NCI-H1694 (cell line): ENCODE data around the gene ERC2.

Experiments
- DNase-seq: peaks from one replicate; lab custom pipeline; 2025; lab: John Stamatoyannopoulos, UW

The ERC2 gene

GRCh38 chr3:55675478-55675877 is 792.8 kb downstream of the ERC2 start:
- DNase-seq = no peak

- DNase-seq = no peak
Measured at GRCh38 chr3:55673764-55674163, 794.5 kb downstream of the ERC2 start.

- DNase-seq = no peak
Measured at GRCh38 chr3:55669133-55669532, 799.1 kb downstream of the ERC2 start.

DNA sequence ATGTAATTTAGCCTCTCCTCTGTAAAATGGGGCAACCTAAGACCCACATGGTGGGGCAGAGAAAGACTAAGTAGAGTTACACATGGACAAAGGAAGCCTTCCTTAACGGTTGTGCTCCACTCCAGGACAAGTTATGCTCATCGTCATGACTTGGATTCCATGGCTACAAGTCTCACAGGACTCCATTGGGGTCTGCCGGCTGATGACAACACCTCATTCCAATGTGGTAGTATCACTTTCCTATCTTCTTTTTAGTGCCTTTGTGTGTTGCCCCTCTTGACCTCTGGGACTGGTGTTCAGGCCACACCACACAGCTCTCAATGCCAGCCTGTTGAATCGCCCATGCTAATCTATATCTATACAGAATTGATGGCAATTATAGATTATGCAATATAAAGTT is 799.9 kb downstream of the ERC2 start:
- DNase-seq = no peak

- DNase-seq = no peak
Measured at GRCh38 chr3:55664387-55664786, 803.9 kb downstream of the ERC2 start.

DNA sequence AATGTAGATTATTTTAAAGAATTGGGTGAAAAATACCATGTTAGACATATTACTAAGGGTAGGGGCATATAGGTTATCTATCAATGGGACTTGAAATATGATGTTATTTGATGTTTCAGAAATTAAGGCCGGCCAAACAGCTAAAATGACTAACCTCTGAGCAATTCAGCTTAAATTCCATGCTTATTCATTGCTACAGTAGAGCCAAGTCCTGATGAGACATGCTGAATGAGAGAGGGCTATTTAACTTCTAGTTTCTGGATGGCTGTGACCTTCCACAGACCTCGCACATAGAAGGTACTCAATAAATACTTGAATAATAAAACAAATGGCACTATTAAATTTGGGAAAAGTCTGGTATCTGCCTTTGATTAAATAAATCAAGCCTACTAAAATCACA is 805.6 kb downstream of the ERC2 start:
- no peak for DNase-seq

DNA sequence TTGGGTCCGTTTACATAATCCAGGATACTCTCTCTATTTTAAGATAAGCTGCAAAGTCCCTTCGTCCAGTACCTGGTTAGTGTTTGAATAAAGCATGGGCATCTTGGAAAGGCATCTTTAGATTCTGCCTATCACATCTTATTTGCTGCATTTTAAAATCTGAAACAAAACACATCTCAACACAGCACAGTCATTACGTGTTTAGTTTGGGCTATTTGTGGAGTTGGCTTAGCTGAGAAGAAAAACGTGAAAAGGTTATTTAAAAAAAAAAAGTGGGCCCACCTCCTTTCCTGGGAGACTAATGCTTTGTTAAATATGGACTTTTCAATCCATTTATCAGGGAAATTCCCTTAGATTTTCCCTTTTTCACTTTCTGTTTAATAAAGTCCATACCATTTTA is 806.7 kb downstream of the ERC2 start:
- DNase-seq = no peak

- DNase-seq = no peak
Measured at GRCh38 chr3:55661141-55661540, 807.1 kb downstream of the ERC2 start.

DNA sequence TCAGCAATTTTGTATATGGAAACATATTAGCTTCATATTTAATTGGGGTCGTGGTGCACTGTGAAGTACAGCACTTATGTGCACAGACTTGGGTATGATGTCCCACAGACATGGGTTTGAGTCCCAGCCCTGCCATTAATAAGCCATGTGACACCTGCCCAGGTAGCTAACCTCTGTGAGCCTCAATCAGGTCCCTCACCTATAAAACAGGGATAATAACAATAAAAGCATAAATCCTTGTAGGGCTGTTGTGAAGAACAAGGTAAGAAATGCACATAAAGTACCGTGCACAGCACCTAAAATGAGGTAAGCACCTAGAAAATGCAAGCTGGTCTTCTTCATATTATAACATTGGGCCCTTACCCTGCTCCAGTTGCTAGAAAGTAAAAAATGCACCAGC is 807.6 kb downstream of the ERC2 start:
- no peak for DNase-seq

DNA sequence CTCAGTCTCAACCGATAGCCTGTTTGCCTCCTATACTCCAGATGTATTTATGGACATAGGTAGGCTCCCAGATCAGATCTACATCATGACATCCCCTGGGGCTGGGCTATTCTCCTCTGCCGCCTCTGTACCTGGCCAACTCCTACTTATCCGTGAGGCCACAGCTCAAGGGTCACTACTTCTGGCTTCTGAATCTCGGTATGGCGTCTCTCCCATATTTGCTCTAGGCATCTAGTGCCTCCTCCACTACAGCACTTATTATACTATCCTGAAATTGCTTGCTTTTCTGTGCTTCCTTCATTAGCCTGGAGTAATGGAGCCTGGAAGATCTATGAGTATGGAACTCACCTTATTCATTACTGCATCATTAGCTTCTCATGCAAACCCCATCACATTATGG is 808.6 kb downstream of the ERC2 start:
- DNase-seq = no peak

GRCh38 chr3:55658690-55659562 is 809.3 kb downstream of the ERC2 start:
- DNase-seq = no peak

GRCh38 chr3:55658270-55658669 is 810.0 kb downstream of the ERC2 start:
- no peak for DNase-seq

- no peak for DNase-seq
Measured at GRCh38 chr3:55655544-55655943, 812.7 kb downstream of the ERC2 start.

DNA sequence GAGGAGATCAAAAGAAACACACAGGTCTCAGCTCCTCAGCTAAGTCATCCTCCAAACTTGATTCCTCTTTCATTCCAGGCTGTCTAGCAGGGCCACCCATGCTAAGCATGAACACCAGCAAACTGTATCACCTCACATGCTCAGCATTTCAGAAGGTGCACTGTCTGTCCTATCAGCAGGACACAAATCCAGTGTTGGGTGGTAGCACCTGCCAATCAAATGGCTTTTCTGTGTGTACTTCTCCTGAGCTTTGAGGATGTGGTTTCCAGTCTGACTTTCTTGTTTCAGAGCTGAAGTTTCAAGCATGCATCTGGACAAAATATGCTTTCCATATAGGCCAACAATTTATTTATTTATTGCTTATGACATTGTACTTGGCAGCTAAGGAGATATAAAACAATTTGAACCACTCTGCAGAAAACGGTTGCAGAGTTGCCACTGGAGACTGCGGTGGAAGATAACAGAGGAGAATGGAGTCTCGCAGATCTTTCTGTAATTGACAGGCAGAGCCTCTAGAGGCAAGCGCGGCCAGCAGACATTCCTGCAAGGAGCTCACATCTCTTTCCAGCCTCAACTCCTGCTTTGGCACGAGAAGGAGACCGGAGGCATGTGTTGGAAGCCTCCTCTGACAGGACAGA is 814.0 kb downstream of the ERC2 start:
- DNase-seq = no peak

GRCh38 chr3:55651011-55651410 is 817.3 kb downstream of the ERC2 start:
- no peak for DNase-seq

DNA sequence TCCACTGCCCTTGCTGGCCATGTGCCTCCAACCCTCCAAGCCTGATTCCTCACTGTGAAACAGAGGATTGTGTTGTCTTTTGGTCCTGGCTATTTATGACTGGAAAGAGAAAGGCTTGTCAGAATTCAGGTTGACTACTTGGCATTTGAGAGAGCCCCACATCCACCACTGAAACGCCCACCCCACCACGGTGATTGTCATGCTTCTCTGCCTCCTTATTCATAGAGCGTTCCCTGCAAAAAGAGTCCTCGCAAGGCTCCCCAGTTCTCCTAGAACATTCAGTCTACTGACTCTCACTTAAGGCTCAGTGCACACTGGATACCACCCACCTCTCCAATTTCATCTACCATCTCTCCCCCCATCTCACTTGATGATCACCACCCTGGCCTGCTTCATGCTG is 818.3 kb downstream of the ERC2 start:
- no peak for DNase-seq

- no peak for DNase-seq
Measured at GRCh38 chr3:55649554-55649953, 818.7 kb downstream of the ERC2 start.

GRCh38 chr3:55648591-55649318 is 819.5 kb downstream of the ERC2 start:
- no peak for DNase-seq

- no peak for DNase-seq
Measured at GRCh38 chr3:55647670-55648069, 820.6 kb downstream of the ERC2 start.

DNA sequence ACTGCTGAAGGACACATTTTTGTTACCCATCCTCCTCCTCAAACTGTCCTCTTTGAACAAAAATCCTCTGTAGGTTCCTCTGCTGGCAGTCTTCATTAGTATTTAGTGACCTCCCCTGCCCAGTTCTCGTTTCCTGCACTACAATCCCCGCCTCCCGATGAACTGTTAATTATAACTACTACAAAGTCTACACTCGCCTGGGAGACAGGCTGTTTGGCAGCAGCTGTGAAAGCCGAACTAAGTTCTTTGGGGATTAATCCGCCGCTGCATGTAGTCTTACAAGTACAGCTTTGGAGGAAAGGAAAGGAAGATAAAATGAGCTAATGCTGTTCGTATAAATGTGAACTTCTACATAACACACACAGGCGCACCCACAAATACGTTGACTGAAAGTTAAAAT is 821.2 kb downstream of the ERC2 start:
- DNase-seq = no peak

- no peak for DNase-seq
Measured at GRCh38 chr3:55646121-55646520, 822.1 kb downstream of the ERC2 start.

GRCh38 chr3:55645422-55645821 is 822.8 kb downstream of the ERC2 start:
- DNase-seq = no peak

DNA sequence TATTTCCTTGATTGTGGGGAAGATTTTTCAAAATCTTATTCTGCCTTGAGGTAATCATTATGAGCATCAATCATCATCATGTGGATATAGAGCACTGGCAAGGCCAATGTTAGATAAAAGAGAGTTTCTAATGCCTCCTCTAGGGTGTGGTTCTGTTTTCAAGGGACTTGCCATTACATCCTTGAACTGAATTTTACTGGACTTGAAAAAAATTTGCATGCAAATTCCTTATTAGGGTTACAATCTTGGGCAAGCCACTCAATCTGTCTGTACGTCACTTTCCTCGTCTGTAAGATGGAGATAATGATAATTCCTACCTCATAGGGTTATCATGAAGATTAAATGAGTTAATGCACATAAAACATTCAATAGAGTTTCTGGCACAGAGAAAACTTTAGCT is 825.0 kb downstream of the ERC2 start:
- DNase-seq = no peak
